Caco-2 (cell line): ENCODE measurements around the gene MAFF. TPM values are rescaled to one million over a fixed set of nuclear protein-coding genes. Genes with fewer than 3 reads are reported as not detected.
A peak's percentile ranks its signal among the peaks of the same experiment; 100 is the strongest.

Source experiments
- BruUV-seq: library from RNA; stranded (reverse); fragments of 400-500 nt; replicated peaks from 2 replicates; lab custom pipeline; 2021; lab: Mats Ljungman, UMichigan
- CTCF ChIA-PET: fragments of 300-600 bp; sonication (Branson Sonifier 250); formaldehyde crosslinking; loops from one replicate; lab custom pipeline; 2022; ENCODE audit warnings: antibody characterized with exemption; lab: Charles Lee
- POLR2A ChIA-PET: fragments of 300-600 bp; sonication (Branson Sonifier 250); formaldehyde crosslinking; loops from one replicate; lab custom pipeline; 2022; ENCODE audit warnings: antibody characterized with exemption; lab: Charles Lee
- DNase-seq, 2 experiments: peaks; one replicate each; pipeline versions ENCODE4 v3.0.0 to v3.0.0-alpha.2; 2020 to 2022
- H3K27me3 ChIP-seq: replicated peaks from 2 replicates; pipeline ENCODE4 v1.6.0; 2011; ENCODE audit warnings: low read length; ENCODE audit not compliant: control insufficient read depth, insufficient read depth
- H3K36me3 ChIP-seq: 2 replicates; pipeline ENCODE4 v1.5.1; 2011; ENCODE audit warnings: low read length; ENCODE audit not compliant: control insufficient read depth, insufficient read depth
- H3K4me1 ChIP-seq: fragments of 250-450 bp; sonication (Bioruptor Pico); 2 replicates; pipeline ENCODE4 v1.5.1; 2020; ENCODE audit warnings: mild to moderate bottlenecking
- H3K4me3 ChIP-seq: 2 replicates; pipeline ENCODE4 v1.5.1; 2011; ENCODE audit warnings: low read depth, mild to moderate bottlenecking, control low read depth, low read length
- H3K9me3 ChIP-seq: fragments of 250-450 bp; sonication (Bioruptor Pico); 2 replicates; pipeline ENCODE4 v1.5.1; 2020; ENCODE audit warnings: mild to moderate bottlenecking, moderate library complexity
- H3K27ac Mint-ChIP-seq: one replicate; pipeline ENCODE4 v1.8.0; 2022; ENCODE audit warnings: mixed read lengths; ENCODE audit not compliant: unreplicated experiment
- H3K27me3 Mint-ChIP-seq: one replicate; pipeline ENCODE4 v1.8.0; 2022; ENCODE audit warnings: mixed read lengths; ENCODE audit not compliant: insufficient read depth, unreplicated experiment
- H3K36me3 Mint-ChIP-seq: one replicate; pipeline ENCODE4 v1.8.0; 2022; ENCODE audit warnings: mild to moderate bottlenecking, mixed read lengths; ENCODE audit not compliant: insufficient read depth, unreplicated experiment
- H3K4me1 Mint-ChIP-seq: one replicate; pipeline ENCODE4 v1.8.0; 2022; ENCODE audit warnings: low read depth, mixed read lengths; ENCODE audit not compliant: unreplicated experiment
- H3K4me3 Mint-ChIP-seq: one replicate; pipeline ENCODE4 v1.8.0; 2022; ENCODE audit warnings: mild to moderate bottlenecking, moderate library complexity, mixed read lengths; ENCODE audit not compliant: unreplicated experiment
- H3K9me3 Mint-ChIP-seq: one replicate; pipeline ENCODE4 v1.8.0; 2022; ENCODE audit warnings: mixed read lengths; ENCODE audit not compliant: unreplicated experiment
- CTCF ChIP-seq, 2 experiments: fragments of 200-600 bp in 1 of 2; IDR thresholded peaks; 1 replicate in 1 of 2; 2 replicates in 1 of 2; pipeline versions ENCODE4 v1.5.1 to v1.8.0; 2011 to 2022; ENCODE audit warnings: antibody characterized with exemption in 1 of 2, control low read depth in 1 of 2, inconsistent platforms in 1 of 2, low read depth in 1 of 2, low read length in 1 of 2, mild to moderate bottlenecking in 1 of 2, moderate library complexity in 1 of 2; ENCODE audit not compliant: insufficient read depth in 1 of 2, severe bottlenecking in 1 of 2, unreplicated experiment in 1 of 2
- intact Hi-C: fragments of 100-400 bp; cut with micrococcal nuclease; formaldehyde crosslinking; loops from one replicate; pipeline ENCODE4 v1.10.0; 2022; ENCODE audit not compliant: unreplicated experiment
- total RNA-seq: library from RNA; stranded (reverse); gene quantifications from 2 replicates; pipeline ENCODE4 v1.2.3, GENCODE V29; 2022

The MAFF gene
- total RNA-seq, 1 experiment from 2014 or later, result 6.8 TPM

DNA sequence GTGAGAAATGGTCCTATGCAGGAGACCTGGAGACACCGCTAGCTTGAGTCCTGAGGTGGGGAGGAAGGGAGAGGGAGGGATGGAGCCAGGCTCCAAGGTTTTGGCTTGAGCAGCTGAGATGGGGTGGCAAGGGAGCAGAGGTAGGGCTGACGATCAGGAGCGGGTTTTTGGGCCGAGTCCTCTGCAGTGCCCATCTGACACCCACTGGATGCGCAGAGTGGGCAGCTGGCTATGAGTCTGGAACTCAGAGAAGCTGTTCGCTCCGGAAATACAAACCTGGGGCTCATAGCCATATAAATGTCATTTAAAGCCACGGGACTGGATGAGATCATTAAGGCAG, 453 bp upstream of the MAFF start:
- Mint-ChIP-seq H3K4me1 (peaks cover 13% of the 10 kb centered on the region), H3K27me3 (no peaks in the 10 kb centered on the region), H3K9me3 (no peaks in the 10 kb centered on the region), H3K36me3 (peaks cover 28% of the 10 kb centered on the region), H3K27ac (peak overlapping the region; percentile 43), H3K4me3 (peak overlapping the region; percentile 78)
- no peak for TF ChIP-seq CTCF (IDR thresholded peaks at IDR 0.05; ENCODE audit: insufficient read depth in 1 of 2, low read depth in 1 of 2, low read length in 1 of 2, severe bottlenecking in 1 of 2, unreplicated experiment in 1 of 2)
- CTCF ChIA-PET, result interaction anchor here (0.7 to 1.6 kb wide), 4 partner anchors 20 to 149 kb away, joined by 3 to 6 read pairs (median 4); partner anchors contain the start of gene PLA2G6
- BruUV-seq, result no TSS peak
- Histone ChIP-seq H3K27me3 (no peaks in the 10 kb centered on the region), H3K4me3 (peak overlapping the region; percentile 23), H3K4me1 (peaks cover 9% of the 10 kb centered on the region; the same call in 1 of the 2 replicates), H3K9me3 (no peaks in the 10 kb centered on the region), H3K36me3 (no peaks in the 10 kb centered on the region)
- intact Hi-C loops, result loop anchor here (2.0 to 5.0 kb wide), 2 partner anchors 15 to 371 kb away; partner anchors contain the start of gene DMC1
- POLR2A ChIA-PET, result interaction anchor here (0.6 to 1.4 kb wide), 7 partner anchors 15 to 393 kb away, joined by 4 to 15 read pairs (median 5); partner anchors contain the start of genes GCAT and PLA2G6
- no peak for DNase-seq

DNA sequence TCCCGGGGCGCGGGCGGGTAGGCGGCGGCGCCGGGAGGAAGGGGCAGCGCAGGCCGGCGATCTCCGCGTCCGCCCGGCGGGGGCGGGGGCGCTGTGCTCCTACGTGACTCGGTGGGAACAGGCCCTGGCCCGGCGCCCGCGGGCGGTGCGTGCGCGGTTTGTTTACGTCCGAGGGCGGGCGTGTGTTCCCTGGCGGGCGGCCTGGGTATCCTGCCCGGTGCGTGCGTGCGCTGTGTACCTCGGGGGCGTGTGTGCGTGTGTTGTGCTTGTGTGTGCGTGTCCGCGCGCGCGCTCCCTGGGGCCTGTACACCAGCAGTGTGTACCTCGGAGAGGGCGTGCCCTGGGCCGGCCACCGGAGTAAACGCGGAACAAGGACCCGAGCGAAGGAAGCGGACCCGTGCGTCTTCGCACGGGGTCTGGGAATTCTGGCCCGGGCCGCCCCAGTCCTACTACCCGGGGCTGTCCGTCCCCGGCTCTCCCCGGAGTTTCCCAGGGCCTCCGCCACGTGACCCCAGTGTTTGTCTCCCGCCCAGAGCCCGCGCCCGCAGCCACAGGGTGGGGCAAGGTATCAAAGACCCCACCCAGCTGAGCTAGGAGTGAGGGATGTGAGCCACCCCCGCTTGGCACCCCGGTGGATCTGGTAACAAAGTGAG, 769 bp downstream of the MAFF start:
- Histone ChIP-seq H3K4me3 (peak overlapping the region; percentile 99), H3K36me3 (no peaks in the 10 kb centered on the region), H3K4me1 (peaks cover 9% of the 10 kb centered on the region; the same call in 1 of the 2 replicates), H3K27me3 (no peaks in the 10 kb centered on the region), H3K9me3 (no peaks in the 10 kb centered on the region)
- no peaks in the 10 kb centered on the region for H3K9me3 Mint-ChIP-seq
- peak overlapping the region; percentile 43 for H3K27ac Mint-ChIP-seq
- intact Hi-C loops, result loop anchor here (2.0 to 5.0 kb wide), 2 partner anchors 22 to 370 kb away; partner anchors contain the start of genes DMC1 and PLA2G6
- H3K4me3 Mint-ChIP-seq, result peak overlapping the region; percentile 78
- peaks cover 29% of the 10 kb centered on the region for H3K36me3 Mint-ChIP-seq
- DNase-seq, result peak; percentile 57 to 72
- ChIA-PET CTCF (interaction anchor here (0.6 to 1.6 kb wide), 4 partner anchors 16 to 150 kb away, joined by 3 to 6 read pairs (median 4); no protein-coding TSS in a partner anchor), POLR2A (interaction anchor here (0.5 to 1.4 kb wide), 7 partner anchors 16 to 115 kb away, joined by 3 to 15 read pairs (median 5); partner anchors contain the start of gene PLA2G6)
- no peaks in the 10 kb centered on the region for H3K27me3 Mint-ChIP-seq
- TF ChIP-seq CTCF (IDR thresholded peaks at IDR 0.05; ENCODE audit: insufficient read depth in 1 of 2, low read depth in 1 of 2, low read length in 1 of 2, severe bottlenecking in 1 of 2, unreplicated experiment in 1 of 2), result no peak
- H3K4me1 Mint-ChIP-seq, result peaks cover 13% of the 10 kb centered on the region
- TSS peak; percentile 30 for BruUV-seq

GRCh38 chr22:38203090-38203810, 1.5 kb downstream of the MAFF start:
- no peaks in the 10 kb centered on the region for H3K27me3 Mint-ChIP-seq
- Histone ChIP-seq H3K9me3 (no peaks in the 10 kb centered on the region), H3K4me3 (peak overlapping the region; percentile 99), H3K36me3 (no peaks in the 10 kb centered on the region), H3K27me3 (no peaks in the 10 kb centered on the region), H3K4me1 (peaks cover 9% of the 10 kb centered on the region; the same call in 1 of the 2 replicates)
- CTCF ChIA-PET, result interaction anchor here (0.9 kb wide), 1 partner anchor 15 kb away, joined by 4 read pairs; no protein-coding TSS in a partner anchor
- BruUV-seq, result no TSS peak
- peaks cover 29% of the 10 kb centered on the region for H3K36me3 Mint-ChIP-seq
- H3K9me3 Mint-ChIP-seq, result no peaks in the 10 kb centered on the region
- no peak for TF ChIP-seq CTCF (IDR thresholded peaks at IDR 0.05; ENCODE audit: insufficient read depth in 1 of 2, low read depth in 1 of 2, low read length in 1 of 2, severe bottlenecking in 1 of 2, unreplicated experiment in 1 of 2)
- POLR2A ChIA-PET, result interaction anchor here (1.0 kb wide), 1 partner anchor 21 kb away, joined by 5 read pairs; the partner anchor contains the start of gene PLA2G6
- intact Hi-C loops, result loop anchor here (2.0 to 5.0 kb wide), 2 partner anchors 22 to 369 kb away; partner anchors contain the start of genes DMC1 and PLA2G6
- peak overlapping the region; percentile 43 for H3K27ac Mint-ChIP-seq
- peak overlapping the region; percentile 78 for H3K4me3 Mint-ChIP-seq
- peak; percentile 55 to 67 for DNase-seq
- peaks cover 13% of the 10 kb centered on the region for H3K4me1 Mint-ChIP-seq
